Brain microvascular endothelial cell (primary cell): ENCODE measurements around the gene GRM4.

Source experiments
- DNase-seq: peaks from one replicate; pipeline ENCODE4 v3.0.0-alpha.2; 2020
- H3K27ac ChIP-seq: fragments of 250-450 bp; sonication (Bioruptor Pico); 2 replicates; pipeline ENCODE4 v1.5.1; 2020; ENCODE audit warnings: mild to moderate bottlenecking, moderate library complexity
- H3K27me3 ChIP-seq: fragments of 250-450 bp; sonication (Bioruptor Pico); replicated peaks from 2 replicates; pipeline ENCODE4 v1.5.1; 2020; ENCODE audit warnings: mild to moderate bottlenecking
- H3K36me3 ChIP-seq: fragments of 250-450 bp; sonication (Bioruptor Pico); replicated peaks from 2 replicates; pipeline ENCODE4 v1.5.1; 2020; ENCODE audit warnings: mild to moderate bottlenecking
- H3K4me3 ChIP-seq: 2 replicates; pipeline ENCODE4 v1.5.1; 2011; ENCODE audit warnings: low read depth, mild to moderate bottlenecking, control low read depth, low read length, moderate library complexity
- CTCF ChIP-seq: IDR thresholded peaks from 2 replicates; pipeline ENCODE4 v1.5.1; 2011; ENCODE audit warnings: low read depth, mild to moderate bottlenecking, moderate library complexity, low read length, control low read depth, inconsistent platforms; ENCODE audit errors: missing control alignments
- in situ Hi-C: cut with HindIII; loops from 2 replicates; pipeline ENCODE4 v1.10.0; 2017; ENCODE audit warnings: low sequenced_read_pairs, low pct_ligation_motif_present

Gene GRM4

GRCh38 chr6:34011264-34011663 is 134.6 kb downstream of the GRM4 start:
- no peaks in the 10 kb centered on the region for H3K36me3 ChIP-seq
- in situ Hi-C loops: no loop called here
- no peak for TF ChIP-seq CTCF
- DNase-seq: no peak
- H3K4me3 ChIP-seq: no peak overlapping the region
- no peaks in the 10 kb centered on the region for H3K27me3 ChIP-seq
- no peak overlapping the region for H3K27ac ChIP-seq

GRCh38 chr6:34005901-34006531 is 139.9 kb downstream of the GRM4 start:
- TF ChIP-seq CTCF: no peak
- peaks cover 3% of the 10 kb centered on the region for H3K27me3 ChIP-seq
- no peak overlapping the region for H3K27ac ChIP-seq
- in situ Hi-C loops: no loop called here
- H3K4me3 ChIP-seq: no peak overlapping the region
- no peaks in the 10 kb centered on the region for H3K36me3 ChIP-seq
- no peak for DNase-seq

GRCh38 chr6:34004706-34005105 is 141.2 kb downstream of the GRM4 start:
- in situ Hi-C loops: no loop called here
- Histone ChIP-seq H3K36me3 (no peaks in the 10 kb centered on the region), H3K4me3 (no peak overlapping the region), H3K27ac (no peak overlapping the region), H3K27me3 (peaks cover 3% of the 10 kb centered on the region)
- no peak for DNase-seq
- no peak for TF ChIP-seq CTCF

- Histone ChIP-seq H3K36me3 (no peaks in the 10 kb centered on the region), H3K27ac (no peak overlapping the region), H3K4me3 (no peak overlapping the region), H3K27me3 (peaks cover 3% of the 10 kb centered on the region)
- no peak for DNase-seq
- TF ChIP-seq CTCF: no peak
- in situ Hi-C loops: no loop called here
Observed at GRCh38 chr6:34003962-34004361, 141.9 kb downstream of the GRM4 start.

- Histone ChIP-seq H3K4me3 (no peak overlapping the region), H3K36me3 (no peaks in the 10 kb centered on the region), H3K27me3 (peaks cover 3% of the 10 kb centered on the region), H3K27ac (no peak overlapping the region)
- in situ Hi-C loops: no loop called here
- DNase-seq: no peak
- no peak for TF ChIP-seq CTCF
Observed at GRCh38 chr6:34001706-34002621, 143.9 kb downstream of the GRM4 start.
